ENCODE measurements around the gene RGS6. TPM values are rescaled to one million over a fixed set of nuclear protein-coding genes. Genes with fewer than 3 reads are reported as not detected.

The RGS6 gene
- total RNA-seq, 4 donors from 2014 or later: 0.84 to 3.0 (median 1.7) TPM; not detected in 1

- intact Hi-C loops (cut with DNase I; ENCODE audit: low total_unique reads): no loop called here
- WGBS, 2 donors: 86 to 90% methylated on average over 6 of the region's 6 CpGs
- DNase-seq (ENCODE audit: low spot score in 2 of 2): no peak
- TF ChIP-seq CTCF (IDR thresholded peaks at IDR 0.05): no peak
- no peak for TF ChIP-seq POLR2A (IDR thresholded peaks at IDR 0.05)
- no peak overlapping the region for H3K4me3 ChIP-seq (ENCODE audit: low read depth, poor library complexity, severe bottlenecking)
Observed at GRCh38 chr14:72419226-72419775, 487.1 kb downstream of the RGS6 start.

- H3K4me3 ChIP-seq (ENCODE audit: low read depth, poor library complexity, severe bottlenecking): no peak overlapping the region
- no peak for TF ChIP-seq POLR2A (IDR thresholded peaks at IDR 0.05)
- peak in 1 of 3 donors; percentile 28 for TF ChIP-seq CTCF (IDR thresholded peaks at IDR 0.05)
- DNase-seq (ENCODE audit: low spot score in 2 of 2): peak; percentile 63 to 92
- WGBS, 2 donors: 28 to 29% methylated on average over 17 of the region's 17 CpGs
- intact Hi-C loops (cut with DNase I; ENCODE audit: low total_unique reads): no loop called here
Observed at GRCh38 chr14:72420749-72421474, 488.7 kb downstream of the RGS6 start.

- TF ChIP-seq CTCF (IDR thresholded peaks at IDR 0.05) (no peak), POLR2A (IDR thresholded peaks at IDR 0.05) (no peak)
- H3K4me3 ChIP-seq (ENCODE audit: low read depth, poor library complexity, severe bottlenecking): no peak overlapping the region
- 80 to 91% methylated on average over 1 of the region's 1 CpG for WGBS, 2 donors
- intact Hi-C loops (cut with DNase I; ENCODE audit: low total_unique reads): no loop called here
- no peak for DNase-seq (ENCODE audit: low spot score in 2 of 2)
Observed at GRCh38 chr14:72423957-72424356, 491.7 kb downstream of the RGS6 start.

- TF ChIP-seq CTCF (IDR thresholded peaks at IDR 0.05) (no peak), POLR2A (IDR thresholded peaks at IDR 0.05) (no peak)
- intact Hi-C loops (cut with DNase I; ENCODE audit: low total_unique reads): no loop called here
- 27 to 33% methylated on average over 1 of the region's 1 CpG for WGBS, 2 donors
- peak in 1 of 2 donors; percentile 23 for DNase-seq (ENCODE audit: low spot score in 2 of 2)
- no peak overlapping the region for H3K4me3 ChIP-seq (ENCODE audit: low read depth, poor library complexity, severe bottlenecking)
Observed at GRCh38 chr14:72430457-72430856, 498.2 kb downstream of the RGS6 start.

GRCh38 chr14:72432748-72433147 lies 500.5 kb downstream of the RGS6 start:
- intact Hi-C loops (cut with DNase I; ENCODE audit: low total_unique reads): no loop called here
- 75 to 77% methylated on average over 5 of the region's 5 CpGs for WGBS, 2 donors
- DNase-seq (ENCODE audit: low spot score in 2 of 2): no peak
- TF ChIP-seq POLR2A (IDR thresholded peaks at IDR 0.05) (no peak), CTCF (IDR thresholded peaks at IDR 0.05) (no peak)
- H3K4me3 ChIP-seq (ENCODE audit: low read depth, poor library complexity, severe bottlenecking): no peak overlapping the region
